ENCODE results near the gene ERP44. TPM values are rescaled to one million over a fixed set of nuclear protein-coding genes. Genes with fewer than 3 reads are reported as not detected.

Gene ERP44
- total RNA-seq, 1 experiment from 2014 or later = 20.9 TPM

DNA sequence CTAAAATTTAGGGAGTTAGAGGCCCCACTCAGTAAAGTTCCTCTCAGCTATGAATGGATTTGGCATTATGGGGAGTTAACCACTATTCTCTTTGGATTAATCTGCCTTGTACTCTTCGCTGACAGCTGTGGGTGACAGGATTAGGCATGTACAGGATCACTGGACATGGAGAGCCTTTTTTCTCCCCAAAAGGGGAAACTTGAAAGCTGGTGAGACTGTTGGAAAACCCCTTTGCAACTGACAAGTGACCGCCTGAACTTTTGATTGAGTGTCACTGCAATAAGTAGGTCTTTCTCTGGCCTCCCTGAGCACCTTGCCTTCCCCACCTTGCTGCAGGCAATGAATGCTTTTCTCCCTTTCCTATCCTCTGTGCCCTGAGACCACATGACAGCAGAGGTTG lies 68.3 kb downstream of the ERP44 start:
- Histone ChIP-seq H2AFZ (ENCODE audit: low read length) (no peak overlapping the region), H3K27ac (ENCODE audit: low read length) (no peak overlapping the region), H3K4me3 (ENCODE audit: low read length) (no peak overlapping the region), H3K79me2 (ENCODE audit: low read length) (peaks cover 79% of the 10 kb centered on the region), H3K27me3 (ENCODE audit: low read length) (no peaks in the 10 kb centered on the region), H3K36me3 (ENCODE audit: insufficient read depth, low read length) (0 out of 2 replicates have a peak, but pooled peaks cover 3% of the 10 kb centered on the region), H4K20me1 (ENCODE audit: insufficient read depth, low read depth, low read length) (no peaks in the 10 kb centered on the region), H3K9me2 (replicated peaks; ENCODE audit: insufficient read depth, low read length) (no peaks in the 10 kb centered on the region), H3K4me2 (ENCODE audit: low read depth, low read length, poor library complexity, severe bottlenecking) (no peak overlapping the region), H3K4me1 (ENCODE audit: low read length) (peaks cover 33% of the 10 kb centered on the region), H3K9me3 (ENCODE audit: low read length) (no peaks in the 10 kb centered on the region), H3K9ac (ENCODE audit: low read length) (no peak overlapping the region)
- DNase-seq = no peak

GRCh38 chr9:100029251-100029650 lies 69.5 kb downstream of the ERP44 start:
- H3K9me3 ChIP-seq (ENCODE audit: low read length) = no peaks in the 10 kb centered on the region
- no peaks in the 10 kb centered on the region for H3K9me2 ChIP-seq (replicated peaks; ENCODE audit: insufficient read depth, low read length)
- H3K4me3 ChIP-seq (ENCODE audit: low read length) = no peak overlapping the region
- no peak overlapping the region for H3K9ac ChIP-seq (ENCODE audit: low read length)
- peaks cover 35% of the 10 kb centered on the region for H3K4me1 ChIP-seq (ENCODE audit: low read length)
- H4K20me1 ChIP-seq (ENCODE audit: insufficient read depth, low read depth, low read length) = no peaks in the 10 kb centered on the region
- no peak for DNase-seq
- no peak overlapping the region for H3K27ac ChIP-seq (ENCODE audit: low read length)
- H3K36me3 ChIP-seq (ENCODE audit: insufficient read depth, low read length) = 0 out of 2 replicates have a peak, but pooled peaks cover 3% of the 10 kb centered on the region
- H3K4me2 ChIP-seq (ENCODE audit: low read depth, low read length, poor library complexity, severe bottlenecking) = no peak overlapping the region
- H3K27me3 ChIP-seq (ENCODE audit: low read length) = no peaks in the 10 kb centered on the region
- peaks cover 80% of the 10 kb centered on the region for H3K79me2 ChIP-seq (ENCODE audit: low read length)
- no peak overlapping the region for H2AFZ ChIP-seq (ENCODE audit: low read length)

DNA sequence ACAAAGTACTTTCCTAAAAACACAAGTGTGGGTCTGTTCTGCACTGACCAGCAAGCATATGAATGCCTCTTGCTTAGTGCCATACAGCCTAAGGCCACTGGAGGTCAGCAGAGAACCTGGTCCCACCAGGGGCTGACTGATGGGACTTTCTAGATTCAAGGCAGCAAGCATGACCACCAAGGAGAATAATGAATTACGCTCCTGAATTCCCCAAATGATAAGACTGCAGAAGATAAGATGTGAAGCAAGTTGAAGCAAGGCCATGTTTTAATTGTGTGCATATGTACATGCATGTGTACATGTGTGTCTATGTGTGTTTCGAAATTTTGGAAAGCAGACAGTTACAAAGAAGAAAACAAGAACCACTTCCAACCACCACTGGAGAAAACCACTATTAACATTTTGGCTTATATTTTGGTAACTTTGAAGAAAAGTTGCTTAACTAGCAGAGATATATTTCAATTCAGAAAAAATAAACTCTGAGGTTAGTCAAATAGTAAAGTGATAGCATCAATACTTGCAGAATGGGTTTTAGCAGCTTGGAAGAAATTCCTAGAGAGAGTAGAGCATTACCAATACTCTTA lies 70.5 kb downstream of the ERP44 start:
- H3K9me2 ChIP-seq (replicated peaks; ENCODE audit: insufficient read depth, low read length) = no peaks in the 10 kb centered on the region
- no peak overlapping the region for H3K27ac ChIP-seq (ENCODE audit: low read length)
- peak; percentile 89 for DNase-seq
- H3K4me3 ChIP-seq (ENCODE audit: low read length) = no peak overlapping the region
- H4K20me1 ChIP-seq (ENCODE audit: insufficient read depth, low read depth, low read length) = no peaks in the 10 kb centered on the region
- 0 out of 2 replicates have a peak, but pooled peaks cover 3% of the 10 kb centered on the region for H3K36me3 ChIP-seq (ENCODE audit: insufficient read depth, low read length)
- H3K4me1 ChIP-seq (ENCODE audit: low read length) = peaks cover 35% of the 10 kb centered on the region
- no peaks in the 10 kb centered on the region for H3K9me3 ChIP-seq (ENCODE audit: low read length)
- no peaks in the 10 kb centered on the region for H3K27me3 ChIP-seq (ENCODE audit: low read length)
- no peak overlapping the region for H3K9ac ChIP-seq (ENCODE audit: low read length)
- peaks cover 77% of the 10 kb centered on the region for H3K79me2 ChIP-seq (ENCODE audit: low read length)
- H3K4me2 ChIP-seq (ENCODE audit: low read depth, low read length, poor library complexity, severe bottlenecking) = no peak overlapping the region
- no peak overlapping the region for H2AFZ ChIP-seq (ENCODE audit: low read length)

GRCh38 chr9:100027543-100027942 lies 71.3 kb downstream of the ERP44 start:
- 0 out of 2 replicates have a peak, but pooled peaks cover under 1% of the 10 kb centered on the region for H3K36me3 ChIP-seq (ENCODE audit: insufficient read depth, low read length)
- no peak overlapping the region for H3K4me3 ChIP-seq (ENCODE audit: low read length)
- H3K4me2 ChIP-seq (ENCODE audit: low read depth, low read length, poor library complexity, severe bottlenecking) = no peak overlapping the region
- peaks cover 77% of the 10 kb centered on the region for H3K79me2 ChIP-seq (ENCODE audit: low read length)
- H3K9ac ChIP-seq (ENCODE audit: low read length) = no peak overlapping the region
- H3K9me2 ChIP-seq (replicated peaks; ENCODE audit: insufficient read depth, low read length) = no peaks in the 10 kb centered on the region
- H3K27me3 ChIP-seq (ENCODE audit: low read length) = no peaks in the 10 kb centered on the region
- H3K27ac ChIP-seq (ENCODE audit: low read length) = no peak overlapping the region
- H3K4me1 ChIP-seq (ENCODE audit: low read length) = peaks cover 35% of the 10 kb centered on the region
- no peak for DNase-seq
- H2AFZ ChIP-seq (ENCODE audit: low read length) = no peak overlapping the region
- no peaks in the 10 kb centered on the region for H4K20me1 ChIP-seq (ENCODE audit: insufficient read depth, low read depth, low read length)
- no peaks in the 10 kb centered on the region for H3K9me3 ChIP-seq (ENCODE audit: low read length)

GRCh38 chr9:100021931-100022330 lies 76.9 kb downstream of the ERP44 start:
- Histone ChIP-seq H2AFZ (ENCODE audit: low read length) (no peak overlapping the region), H4K20me1 (ENCODE audit: insufficient read depth, low read depth, low read length) (no peaks in the 10 kb centered on the region), H3K9me2 (replicated peaks; ENCODE audit: insufficient read depth, low read length) (no peaks in the 10 kb centered on the region), H3K9me3 (ENCODE audit: low read length) (no peaks in the 10 kb centered on the region), H3K4me1 (ENCODE audit: low read length) (peaks cover 16% of the 10 kb centered on the region), H3K27me3 (ENCODE audit: low read length) (no peaks in the 10 kb centered on the region), H3K4me3 (ENCODE audit: low read length) (no peak overlapping the region), H3K27ac (ENCODE audit: low read length) (no peak overlapping the region), H3K36me3 (ENCODE audit: insufficient read depth, low read length) (no peaks in the 10 kb centered on the region; the same call in 1 of the 2 replicates), H3K9ac (ENCODE audit: low read length) (no peak overlapping the region), H3K79me2 (ENCODE audit: low read length) (peaks cover 69% of the 10 kb centered on the region), H3K4me2 (ENCODE audit: low read depth, low read length, poor library complexity, severe bottlenecking) (no peak overlapping the region)
- DNase-seq = no peak

DNA sequence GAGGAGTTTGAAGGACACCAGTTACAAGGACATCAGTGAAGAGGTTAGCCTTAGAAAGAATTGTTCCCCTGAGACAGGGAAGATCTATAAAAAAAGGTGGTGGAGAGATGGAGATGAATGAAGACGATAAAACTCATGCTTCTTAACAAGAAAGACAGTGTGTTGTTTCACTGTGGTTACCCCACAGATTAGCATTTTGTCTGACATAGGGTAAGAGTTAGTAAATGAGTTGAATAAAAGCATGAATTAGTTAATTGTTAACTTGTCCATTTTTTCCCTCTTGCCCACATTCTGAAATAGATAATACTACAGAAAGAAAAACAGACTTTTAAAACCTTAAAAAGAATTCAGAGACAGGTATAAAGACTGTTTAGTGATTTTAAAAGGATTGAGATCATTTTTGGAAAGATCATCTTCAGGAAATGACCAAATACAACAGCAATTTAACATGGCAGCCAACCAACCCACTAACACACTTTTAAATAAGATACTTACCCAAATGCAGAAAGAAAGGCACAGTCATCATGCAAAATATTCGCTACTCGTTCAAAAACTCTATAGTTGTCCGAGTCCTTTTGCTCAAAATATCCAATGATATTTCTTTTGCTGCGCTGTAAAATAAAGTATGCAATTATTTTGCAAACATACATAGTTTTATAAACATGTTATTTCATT lies 78.5 kb downstream of the ERP44 start:
- no peaks in the 10 kb centered on the region for H3K9me3 ChIP-seq (ENCODE audit: low read length)
- H3K4me1 ChIP-seq (ENCODE audit: low read length) = peaks cover 7% of the 10 kb centered on the region
- H4K20me1 ChIP-seq (ENCODE audit: insufficient read depth, low read depth, low read length) = no peaks in the 10 kb centered on the region
- no peaks in the 10 kb centered on the region; the same call in 1 of the 2 replicates for H3K36me3 ChIP-seq (ENCODE audit: insufficient read depth, low read length)
- H2AFZ ChIP-seq (ENCODE audit: low read length) = no peak overlapping the region
- no peak for DNase-seq
- H3K9me2 ChIP-seq (replicated peaks; ENCODE audit: insufficient read depth, low read length) = no peaks in the 10 kb centered on the region
- H3K27me3 ChIP-seq (ENCODE audit: low read length) = no peaks in the 10 kb centered on the region
- no peak overlapping the region for H3K9ac ChIP-seq (ENCODE audit: low read length)
- peaks cover 52% of the 10 kb centered on the region for H3K79me2 ChIP-seq (ENCODE audit: low read length)
- no peak overlapping the region for H3K4me2 ChIP-seq (ENCODE audit: low read depth, low read length, poor library complexity, severe bottlenecking)
- no peak overlapping the region for H3K4me3 ChIP-seq (ENCODE audit: low read length)
- no peak overlapping the region for H3K27ac ChIP-seq (ENCODE audit: low read length)

DNA sequence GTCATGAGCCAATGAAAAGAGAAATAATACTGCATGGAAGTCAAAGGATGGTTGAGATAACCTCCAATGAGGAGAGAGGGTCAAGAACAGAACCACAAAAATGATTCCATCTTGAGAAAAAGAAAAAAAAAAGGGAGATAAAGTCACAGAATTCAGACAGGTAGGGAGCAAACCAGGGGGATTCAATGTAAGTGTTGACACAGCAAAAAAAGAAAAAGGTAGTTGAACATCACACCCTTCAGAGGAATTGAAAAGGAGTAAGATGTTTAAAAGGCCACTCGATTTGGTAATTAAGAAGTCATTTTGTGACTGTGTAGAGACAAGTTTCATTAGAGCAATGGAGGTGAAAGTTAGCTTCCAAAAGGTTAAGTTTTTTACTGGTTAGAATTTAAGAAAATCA lies 79.3 kb downstream of the ERP44 start:
- Histone ChIP-seq H2AFZ (ENCODE audit: low read length) (no peak overlapping the region), H3K4me1 (ENCODE audit: low read length) (peaks cover 7% of the 10 kb centered on the region), H3K79me2 (ENCODE audit: low read length) (peaks cover 45% of the 10 kb centered on the region), H3K9ac (ENCODE audit: low read length) (no peak overlapping the region), H3K9me2 (replicated peaks; ENCODE audit: insufficient read depth, low read length) (no peaks in the 10 kb centered on the region), H3K36me3 (ENCODE audit: insufficient read depth, low read length) (no peaks in the 10 kb centered on the region; the same call in 1 of the 2 replicates), H4K20me1 (ENCODE audit: insufficient read depth, low read depth, low read length) (no peaks in the 10 kb centered on the region), H3K27ac (ENCODE audit: low read length) (no peak overlapping the region), H3K4me2 (ENCODE audit: low read depth, low read length, poor library complexity, severe bottlenecking) (no peak overlapping the region), H3K27me3 (ENCODE audit: low read length) (no peaks in the 10 kb centered on the region), H3K9me3 (ENCODE audit: low read length) (no peaks in the 10 kb centered on the region), H3K4me3 (ENCODE audit: low read length) (no peak overlapping the region)
- DNase-seq = no peak

DNA sequence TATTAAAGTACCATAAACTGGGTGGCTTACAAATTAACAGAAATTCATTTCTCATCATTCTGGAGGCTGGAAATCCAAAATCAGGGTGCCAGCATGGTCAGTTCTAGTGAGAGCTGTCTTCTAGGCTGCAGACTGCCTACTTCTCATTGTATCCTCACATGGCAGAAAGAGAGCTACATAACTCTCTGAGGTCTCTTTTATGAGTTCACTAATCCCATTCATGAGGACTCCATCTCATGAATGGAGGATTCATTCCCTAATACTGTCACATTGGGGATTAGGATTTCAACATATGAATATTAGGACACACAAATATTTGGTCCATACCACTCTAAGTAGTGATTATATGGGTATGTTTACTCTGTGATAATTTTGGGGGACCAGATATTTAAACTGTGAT lies 84.0 kb downstream of the ERP44 start:
- Histone ChIP-seq H3K27me3 (ENCODE audit: low read length) (no peaks in the 10 kb centered on the region), H3K4me1 (ENCODE audit: low read length) (peaks cover 7% of the 10 kb centered on the region), H3K4me2 (ENCODE audit: low read depth, low read length, poor library complexity, severe bottlenecking) (no peak overlapping the region), H3K36me3 (ENCODE audit: insufficient read depth, low read length) (peaks cover 14% of the 10 kb centered on the region; the same call in 1 of the 2 replicates), H2AFZ (ENCODE audit: low read length) (no peak overlapping the region), H3K79me2 (ENCODE audit: low read length) (peaks cover 11% of the 10 kb centered on the region; the same call in 1 of the 2 replicates), H3K9me2 (replicated peaks; ENCODE audit: insufficient read depth, low read length) (no peaks in the 10 kb centered on the region), H3K9me3 (ENCODE audit: low read length) (peaks cover 9% of the 10 kb centered on the region; the same call in 1 of the 2 replicates), H3K4me3 (ENCODE audit: low read length) (no peak overlapping the region), H3K9ac (ENCODE audit: low read length) (no peak overlapping the region), H3K27ac (ENCODE audit: low read length) (no peak overlapping the region), H4K20me1 (ENCODE audit: insufficient read depth, low read depth, low read length) (no peaks in the 10 kb centered on the region)
- no peak for DNase-seq
